K562 (cell line): ENCODE data around the gene PEX11A. TPM values are rescaled to one million over a fixed set of nuclear protein-coding genes. Genes with fewer than 3 reads are reported as not detected.

Experiments
- ATAC-seq: fragments of 200-7000 bp; cut with Tn5 transposase; 3 replicates; pipeline ENCODE4 v1.9.1; 2020; ENCODE audit warnings: moderate library complexity
- BruUV-seq: library from RNA; stranded (reverse); fragments of 400-500 nt; replicated peaks from 2 replicates; lab custom pipeline; 2021; lab: Mats Ljungman, UMichigan
- CTCF ChIA-PET: fragments of 300-600 bp; formaldehyde crosslinking; extraction: SDS; loops from one replicate; lab custom pipeline; 2021; ENCODE audit warnings: low intra/inter-chr PET ratio; lab: Yijun Ruan, JAX
- POLR2A ChIA-PET: fragments of 300-600, 350-650 bp; sonication (Branson Sonifier 250); formaldehyde crosslinking; extraction: SDS; loops from one replicate; lab custom pipeline; 2021; ENCODE audit warnings: antibody characterized with exemption, inconsistent platforms; lab: Yijun Ruan, JAX
- DNase-seq, 4 experiments: peaks; one replicate each; pipeline versions ENCODE4 v3.0.0 to v3.0.0-alpha.2; 2011 to 2018; ENCODE audit warnings: low spot score in 3 of 4, mixed read lengths in 3 of 4; ENCODE audit errors: extremely low read depth in 1 of 4
- FAIRE-seq: peaks from 2 replicates; lab custom pipeline; 2011; peaks lifted over from hg19 to GRCh38; lab: Jason Lieb, UNC
- H2AFZ ChIP-seq: 2 replicates; pipeline ENCODE4 v1.6.0; 2011; ENCODE audit warnings: low read depth, low read length, control low read depth, inconsistent platforms
- H3K27ac ChIP-seq: fragments of 200-600 bp; 3 replicates; pipeline ENCODE4 v1.8.0; 2011; ENCODE audit warnings: low read depth, mild to moderate bottlenecking, control low read depth, inconsistent platforms, low read length, moderate library complexity, mixed read lengths; ENCODE audit errors: extremely low read depth
- H3K27me3 ChIP-seq, 2 experiments: fragments of 300-600 bp in 1 of 2; 2 replicates in 1 of 2; 3 replicates in 1 of 2; pipeline versions ENCODE4 v1.6.0 to v1.8.0; 2011; ENCODE audit warnings: inconsistent platforms in 2 of 2, low read length in 2 of 2, mild to moderate bottlenecking in 1 of 2, mixed read lengths in 1 of 2, moderate library complexity in 1 of 2; ENCODE audit not compliant: control insufficient read depth in 2 of 2, insufficient read depth in 2 of 2
- H3K36me3 ChIP-seq: fragments of 300-600 bp; 3 replicates; pipeline ENCODE4 v1.8.0; 2011; ENCODE audit warnings: mild to moderate bottlenecking, low read length, inconsistent platforms; ENCODE audit not compliant: control insufficient read depth, insufficient read depth
- H3K4me1 ChIP-seq, 2 experiments: fragments of 200-600 bp in 1 of 2; replicated peaks in 1 of 2; 2 replicates in 1 of 2; 3 replicates in 1 of 2; pipeline versions ENCODE4 v1.5.1 to v1.8.0; 2011; ENCODE audit warnings: inconsistent platforms in 2 of 2, low read length in 2 of 2, mild to moderate bottlenecking in 1 of 2, mixed read lengths in 1 of 2, moderate library complexity in 1 of 2; ENCODE audit not compliant: control insufficient read depth in 2 of 2, insufficient read depth in 2 of 2
- H3K4me2 ChIP-seq: 2 replicates; pipeline ENCODE4 v1.6.1; 2011; ENCODE audit warnings: low read length, control low read depth, inconsistent platforms, mixed read lengths; ENCODE audit not compliant: insufficient read depth
- H3K4me3 ChIP-seq: fragments of 200-600 bp; sonication (generic), shearing (Covaris generic); 2 replicates; pipeline ENCODE4 v1.5.1; 2016; ENCODE audit warnings: control low read depth, inconsistent platforms
- H3K79me2 ChIP-seq: fragments of 200-600 bp; 3 replicates; pipeline ENCODE4 v1.8.0; 2011; ENCODE audit warnings: low read length, inconsistent platforms; ENCODE audit not compliant: control insufficient read depth, insufficient read depth
- H3K9ac ChIP-seq, 2 experiments: 2 replicates each; pipeline versions ENCODE4 v1.6.0 to v1.6.1; 2011; ENCODE audit warnings: low read depth in 2 of 2, low read length in 2 of 2, control low read depth in 1 of 2, inconsistent platforms in 1 of 2, mild to moderate bottlenecking in 1 of 2, mixed read lengths in 1 of 2; ENCODE audit not compliant: insufficient read depth in 1 of 2
- H3K9me1 ChIP-seq: one replicate; pipeline ENCODE4 v1.6.0; 2011; ENCODE audit warnings: inconsistent platforms, mild to moderate bottlenecking, low read length, moderate library complexity; ENCODE audit not compliant: control insufficient read depth, insufficient read depth
- H3K9me3 ChIP-seq: replicated peaks from 2 replicates; pipeline ENCODE4 v1.5.1; 2011; ENCODE audit warnings: low read depth, low read length, inconsistent platforms; ENCODE audit not compliant: control insufficient read depth, insufficient read depth
- H4K20me1 ChIP-seq: replicated peaks from 2 replicates; pipeline ENCODE4 v1.6.1; 2011; ENCODE audit warnings: low read length, inconsistent platforms, mixed read lengths; ENCODE audit not compliant: control insufficient read depth, insufficient read depth
- FIP1L1 ChIP-seq: fragments of 200-400 bp; formaldehyde crosslinking; IDR thresholded peaks from 2 replicates; pipeline ENCODE4 v1.6.1; 2018; ENCODE audit warnings: mild to moderate bottlenecking, low read depth, low read length; ENCODE audit not compliant: poor library complexity, severe bottlenecking
- GTF2A2 ChIP-seq: IDR thresholded peaks from 2 replicates; pipeline ENCODE4 v1.6.1; 2016; ENCODE audit warnings: mild to moderate bottlenecking, missing genetic modification characterization, missing compliant biosample characterization
- HES1 ChIP-seq: fragments of 450-650 bp; IDR thresholded peaks from 2 replicates; pipeline ENCODE4 v1.6.1; 2016; ENCODE audit warnings: low read depth, mild to moderate bottlenecking, moderate library complexity
- IRF9 ChIP-seq: fragments of 450-650 bp; IDR thresholded peaks from 2 replicates; pipeline ENCODE4 v1.6.1; 2016; ENCODE audit warnings: missing biosample characterization, missing genetic modification characterization
- PREB ChIP-seq: sonication (generic); formaldehyde crosslinking; IDR thresholded peaks from 2 replicates; pipeline ENCODE4 v1.8.1; 2023; ENCODE audit warnings: mild to moderate bottlenecking, missing genetic modification reagents
- RCOR1 ChIP-seq, 2 experiments: IDR thresholded peaks; 2 replicates each; pipeline ENCODE4 v1.6.1; 2012; ENCODE audit warnings: low read depth in 2 of 2, low read length in 2 of 2, borderline replicate concordance in 1 of 2, improper control_type of control experiment in 1 of 2
- VEZF1 ChIP-seq: fragments of 200-800 bp; sonication (Bioruptor generic); IDR thresholded peaks from 2 replicates; pipeline ENCODE4 v1.6.1; 2017; ENCODE audit warnings: missing genetic modification characterization, missing compliant biosample characterization
- WHSC1 ChIP-seq: IDR thresholded peaks from one replicate; pipeline ENCODE4 v1.6.1; 2012; ENCODE audit warnings: low read length, control low read depth, inconsistent platforms
- ZNF212 ChIP-seq: fragments of 450-650 bp; formaldehyde crosslinking; IDR thresholded peaks from 2 replicates; pipeline ENCODE4 v1.4.0; 2020; ENCODE audit warnings: mild to moderate bottlenecking
- WGBS: fragments of 100-300 bp; shearing (Covaris generic); methylation state at CpG from one replicate; pipeline ENCODE4 v1.1.6; 2016; ENCODE audit warnings: low coverage, mixed read lengths; ENCODE audit not compliant: insufficient coverage; ENCODE audit errors: missing lambda C conversion rate; 5-methylcytosine and 5-hydroxymethylcytosine counted together
- in situ Hi-C: fragments of 300-500 bp; cut with MboI; formaldehyde crosslinking; loops from 4 replicates; pipeline ENCODE4 v1.15.0; 2018; ENCODE audit warnings: inconsistent platforms, mixed read lengths
- intact Hi-C: fragments of 100-400 bp; cut with micrococcal nuclease; formaldehyde crosslinking; loops from 2 replicates; pipeline ENCODE4 v1.14.2; 2022
- polyA plus RNA-seq, 8 experiments: library from polyadenylated mRNA; depleted of rRNA in 4 of 8; stranded (reverse) in 5 of 8; unstranded in 3 of 8; fragments of >200 nt; fragmentation: Nextera tagmentation in 2 of 8; fragmentation: Illumina TruSeq in 1 of 8; extraction: Ambion mirVana in 2 of 8; extraction: Trizol in 1 of 8; gene quantifications; 2 replicates each; pipeline versions ENCODE4 v1.2.1 to v1.2.3, GENCODE V29; 2011 to 2014; ENCODE audit warnings: inconsistent platforms in 1 of 8, missing spikeins in 1 of 8
- total RNA-seq, 7 experiments: library from RNA; depleted of rRNA in 6 of 7; stranded (reverse); fragments of >200 nt in 6 of 7; fragmentation: Illumina TruSeq in 2 of 7; extraction: Trizol in 2 of 7; gene quantifications; 2 replicates each; pipeline versions ENCODE4 v1.2.1 to v1.2.3, GENCODE V29; 2011 to 2021; ENCODE audit warnings: low replicate concordance in 1 of 7

PEX11A gene
- total and polyA plus RNA-seq, 9 of the 15 experiments (the other 6 are each of a cell fraction or from before 2014, with no cell fraction given), result not detected

GRCh38 chr15:89648106-89649012, 42.2 kb downstream of the PEX11A start:
- Histone ChIP-seq H3K36me3 (no peaks in the 10 kb centered on the region), H3K79me2 (no peaks in the 10 kb centered on the region), H3K27me3 (peaks cover 0 to 10% of the 10 kb centered on the region in 2 experiments; a peak in 1 of 5 replicates), H4K20me1 (no peaks in the 10 kb centered on the region), H3K27ac (no peak overlapping the region), H3K9me1 (no peaks in the 10 kb centered on the region), H3K4me2 (no peak overlapping the region), H3K9me3 (no peaks in the 10 kb centered on the region)
- ChIA-PET CTCF (interaction anchor here (1.4 kb wide), 1 partner anchor 227 kb away, joined by 3 read pairs; no protein-coding TSS in a partner anchor), POLR2A (no interaction called here)
- DNase-seq (no peak), ATAC-seq (no peak), FAIRE-seq (no peak)
- no TSS peak for BruUV-seq
- in situ Hi-C loops, result no loop called here
- WGBS, result 66% methylated on average over 15 of the region's 102 CpGs
- TF ChIP-seq VEZF1 (CRISPR knock-in tag) (no peak), ZNF212 (CRISPR knock-in tag) (no peak), HES1 (no peak), GTF2A2 (tag) (no peak), PREB (CRISPR knock-in tag) (no peak), IRF9 (tag) (no peak), FIP1L1 (no peak), RCOR1 (IDR thresholded peaks at IDR 0.05; ENCODE audit: borderline replicate concordance in 1 of 2, low read depth in 2 of 2, low read length in 2 of 2) (no peak), WHSC1 (no peak)
- TF ChIP-seq, all 486 proteins: peak for 0
- Histone ChIP-seq H3K4me1 (peaks cover 0 to 19% of the 10 kb centered on the region in 2 experiments; a peak in 2 of 5 replicates), H3K9ac (no peak overlapping the region), H2AFZ (no peak overlapping the region), H3K4me3 (no peak overlapping the region)
- intact Hi-C loops, result no loop called here
